Activated CD8-positive, alpha-beta memory T cell treated with anti-CD3 and anti-CD28 coated beads for 4 hours (primary cell): ENCODE data around the gene ST6GALNAC1.

Experiments
- DNase-seq, 2 donors: peaks; one replicate each; pipeline ENCODE4 v3.0.0-alpha.2; 2020; ENCODE audit warnings: low read depth in 2 of 2

ST6GALNAC1 gene

GRCh38 chr17:76643553-76644148 is at the start of gene ST6GALNAC1:
TSS of gene ST6GALNAC1 (minus strand) at chr17:76643757. CDS start at chr17:76643638, 119 bp downstream.
- no peak for DNase-seq

- no peak for DNase-seq
Observed at GRCh38 chr17:76691379-76692191, 48.0 kb upstream of the ST6GALNAC1 start.

GRCh38 chr17:76690596-76691280 is 47.2 kb upstream of the ST6GALNAC1 start:
- DNase-seq, result no peak

GRCh38 chr17:76689859-76690258 is 46.3 kb upstream of the ST6GALNAC1 start:
- DNase-seq, result no peak

GRCh38 chr17:76688165-76688622 is 44.6 kb upstream of the ST6GALNAC1 start:
- DNase-seq, result no peak

- no peak for DNase-seq
Observed at GRCh38 chr17:76687298-76688164, 44.0 kb upstream of the ST6GALNAC1 start.

- DNase-seq, result no peak
Observed at GRCh38 chr17:76686538-76687297, 43.2 kb upstream of the ST6GALNAC1 start.

- no peak for DNase-seq
Observed at GRCh38 chr17:76685846-76686245, 42.3 kb upstream of the ST6GALNAC1 start.

- DNase-seq, result no peak
Observed at GRCh38 chr17:76685366-76685765, 41.8 kb upstream of the ST6GALNAC1 start.

- DNase-seq, result no peak
Observed at GRCh38 chr17:76684756-76685155, 41.2 kb upstream of the ST6GALNAC1 start.

- no peak for DNase-seq
Observed at GRCh38 chr17:76683921-76684745, 40.6 kb upstream of the ST6GALNAC1 start.

- no peak for DNase-seq
Observed at GRCh38 chr17:76683011-76683755, 39.6 kb upstream of the ST6GALNAC1 start.

- no peak for DNase-seq
Observed at GRCh38 chr17:76682296-76682695, 38.7 kb upstream of the ST6GALNAC1 start.

- DNase-seq, result peak; percentile 32 to 36
Observed at GRCh38 chr17:76681222-76682137, 37.9 kb upstream of the ST6GALNAC1 start.

- no peak for DNase-seq
Observed at GRCh38 chr17:76679239-76679638, 35.7 kb upstream of the ST6GALNAC1 start.

- DNase-seq, result no peak
Observed at GRCh38 chr17:76678330-76678729, 34.8 kb upstream of the ST6GALNAC1 start.

- no peak for DNase-seq
Observed at GRCh38 chr17:76677406-76677805, 33.8 kb upstream of the ST6GALNAC1 start.

- DNase-seq, result no peak
Observed at GRCh38 chr17:76676629-76677028, 33.1 kb upstream of the ST6GALNAC1 start.
